ENCODE measurements around the gene THY1.

Gene THY1

DNA sequence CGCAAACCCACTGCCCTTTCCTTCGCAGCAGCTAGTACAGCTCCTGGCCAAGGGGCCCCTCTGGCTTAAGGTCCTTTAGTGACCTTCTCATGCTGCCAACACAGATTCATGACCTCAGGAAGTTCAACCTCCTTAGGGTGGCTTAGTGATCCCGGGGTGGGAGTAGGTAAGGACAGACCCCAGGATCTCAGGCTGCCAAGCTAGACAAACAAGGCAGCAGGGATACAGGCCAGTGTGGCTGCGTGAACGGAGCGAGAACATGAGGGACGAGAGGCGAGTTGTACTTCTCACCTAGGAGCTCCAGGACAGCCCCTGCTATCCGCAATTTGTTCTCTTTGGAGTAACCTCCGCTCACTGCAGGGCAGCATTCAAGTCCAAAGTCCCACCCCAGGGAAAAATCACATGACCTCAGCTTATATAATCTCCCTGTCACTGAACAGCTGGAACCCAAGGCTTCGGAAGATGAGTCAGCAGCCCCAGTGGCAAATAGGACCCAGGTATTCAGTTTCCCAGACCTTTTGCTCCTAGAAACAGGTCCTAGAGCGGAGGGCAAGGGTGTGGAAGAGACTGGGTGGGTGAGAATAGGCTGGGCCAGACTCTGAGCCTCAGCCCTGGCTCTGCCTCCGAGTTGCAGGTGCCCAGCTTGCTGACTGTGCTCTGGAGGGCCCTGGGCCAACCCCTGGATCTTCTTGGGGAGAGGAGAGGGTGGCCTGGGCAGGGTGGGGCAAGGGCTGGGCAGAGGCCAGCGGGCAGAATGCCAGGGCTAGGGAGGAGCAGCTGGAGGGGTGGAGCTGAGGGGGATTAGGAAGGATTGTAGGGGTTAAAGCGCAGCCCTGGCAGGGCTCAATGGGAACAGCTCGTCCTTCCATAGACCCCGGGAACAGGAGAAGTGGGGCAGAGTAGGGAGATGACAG is 54.6 kb downstream of the THY1 start:
- DNase-seq = peak; percentile 81

DNA sequence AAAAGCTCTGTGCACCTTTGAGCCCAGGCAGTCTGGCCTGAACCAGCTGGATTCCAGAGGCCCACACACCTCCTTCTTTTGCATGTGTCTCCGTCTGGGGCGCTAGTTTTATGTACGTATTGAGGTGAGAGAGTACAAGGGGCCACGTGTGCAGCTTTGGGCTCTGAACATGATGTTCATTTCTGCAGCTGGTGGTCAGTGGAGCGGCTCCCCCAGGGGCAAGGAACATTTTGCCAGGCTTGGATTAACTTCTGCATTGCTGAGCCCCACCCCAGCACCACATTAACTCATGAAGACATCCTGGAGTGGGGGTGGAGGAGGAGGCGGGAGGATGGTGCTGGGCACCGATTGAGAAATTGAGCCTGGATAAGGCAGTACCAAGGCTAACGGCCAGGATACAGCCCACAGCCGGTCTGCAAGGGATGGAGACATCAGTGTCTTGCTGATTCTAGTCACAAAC is 55.3 kb downstream of the THY1 start:
- no peak for DNase-seq

Data from right forelimb (tissue), 1 donor.